Panc1 (cell line): ENCODE results near the gene MCM3AP.

Experiments used
- CTCF ChIP-seq: fragments of 450-650 bp; IDR thresholded peaks from 2 replicates; pipeline ENCODE4 v1.5.1; 2017; ENCODE audit warnings: mild to moderate bottlenecking
- REST ChIP-seq, 2 experiments: IDR thresholded peaks; 2 replicates each; pipeline ENCODE4 v1.6.1; 2011 to 2012; ENCODE audit warnings: low read depth in 2 of 2, control low read depth in 1 of 2, low read length in 1 of 2, mild to moderate bottlenecking in 1 of 2, moderate library complexity in 1 of 2; ENCODE audit not compliant: insufficient read depth in 1 of 2
- SIN3A ChIP-seq: IDR thresholded peaks from 2 replicates; pipeline ENCODE4 v1.6.1; 2012; ENCODE audit warnings: low read depth, mild to moderate bottlenecking, low read length, moderate library complexity, borderline replicate concordance; ENCODE audit not compliant: insufficient read depth

GRCh38 chr21:46284077-46284644, 1.2 kb downstream of the MCM3AP start:
- TF ChIP-seq REST (IDR thresholded peaks at IDR 0.05; ENCODE audit: insufficient read depth in 1 of 2, low read depth in 2 of 2, low read length in 1 of 2) (no peak), CTCF (no peak), SIN3A (no peak)
